Suprapubic skin (tissue), 4 donors: ENCODE results near the gene CCR5. TPM values are rescaled to one million over a fixed set of nuclear protein-coding genes. Genes with fewer than 3 reads are reported as not detected.

ENCODE experiments used
- DNase-seq, 2 donors: peaks; one replicate each; pipeline ENCODE4 v3.0.0-alpha.2; 2019; ENCODE audit warnings: low spot score in 2 of 2
- H3K27ac ChIP-seq: fragments of 200-600 bp; sonication (generic); one replicate; pipeline ENCODE4 v1.5.1; 2019
- H3K27me3 ChIP-seq: fragments of 200-600 bp; sonication (generic); one replicate; pipeline ENCODE4 v1.5.1; 2019
- H3K36me3 ChIP-seq: fragments of 200-600 bp; sonication (generic); one replicate; pipeline ENCODE4 v1.5.1; 2019
- H3K4me1 ChIP-seq: fragments of 200-600 bp; sonication (generic); one replicate; pipeline ENCODE4 v1.5.1; 2019
- H3K4me3 ChIP-seq: fragments of 200-600 bp; sonication (generic); one replicate; pipeline ENCODE4 v1.5.1; 2019; ENCODE audit warnings: mild to moderate bottlenecking
- H3K9me3 ChIP-seq: fragments of 200-600 bp; sonication (generic); one replicate; pipeline ENCODE4 v1.5.1; 2019
- EP300 ChIP-seq: sonication (generic); formaldehyde crosslinking; IDR thresholded peaks from one replicate; pipeline ENCODE4 v1.6.1; 2017; ENCODE audit warnings: antibody characterized with exemption
- POLR2A ChIP-seq, 2 donors: fragments of 450-650 bp; IDR thresholded peaks; one replicate each; pipeline ENCODE4 v1.6.1; 2017; ENCODE audit warnings: antibody characterized with exemption in 2 of 2, mild to moderate bottlenecking in 2 of 2, moderate library complexity in 2 of 2
- POLR2AphosphoS5 ChIP-seq, 3 donors: sonication (generic); formaldehyde crosslinking; IDR thresholded peaks; one replicate each; pipeline ENCODE4 v1.6.1; 2017; ENCODE audit warnings: antibody characterized with exemption in 3 of 3
- WGBS: methylation state at CpG from one replicate; pipeline ENCODE4 v1.1.5; 2018; 5-methylcytosine and 5-hydroxymethylcytosine counted together
- total RNA-seq, 4 donors: library from RNA; depleted of rRNA; stranded (reverse); fragments of >200 nt; gene quantifications; one replicate each; pipeline ENCODE4 v1.1.0, GENCODE V29; 2016
- TF ChIP-seq, protein P1 (sequence below), 2 donors: fragments of 200-600 bp in 1 of 2; fragments of 450-650 bp in 1 of 2; sonication (generic) in 1 of 2; IDR thresholded peaks; one replicate each; pipeline ENCODE4 v1.5.1; 2016 to 2019; ENCODE audit warnings: antibody characterized with exemption in 2 of 2, mild to moderate bottlenecking in 1 of 2, moderate library complexity in 1 of 2

CCR5 gene
- total RNA-seq, 4 donors from 2014 or later = 0.34 to 1.3 TPM; not detected in 2

GRCh38 chr3:46359733-46360493, 10.8 kb upstream of the CCR5 start:
- Histone ChIP-seq H3K36me3 (no peaks in the 10 kb centered on the region), H3K4me3 (no peak overlapping the region), H3K4me1 (peaks cover 25% of the 10 kb centered on the region), H3K9me3 (no peaks in the 10 kb centered on the region), H3K27me3 (no peaks in the 10 kb centered on the region), H3K27ac (no peak overlapping the region)
- 31% methylated on average over 11 of the region's 11 CpGs for WGBS
- DNase-seq = no peak
- TF ChIP-seq POLR2A (IDR thresholded peaks at IDR 0.05) (no peak), EP300 (no peak), POLR2AphosphoS5 (IDR thresholded peaks at IDR 0.05) (no peak)
- TF ChIP-seq, protein P1, sequence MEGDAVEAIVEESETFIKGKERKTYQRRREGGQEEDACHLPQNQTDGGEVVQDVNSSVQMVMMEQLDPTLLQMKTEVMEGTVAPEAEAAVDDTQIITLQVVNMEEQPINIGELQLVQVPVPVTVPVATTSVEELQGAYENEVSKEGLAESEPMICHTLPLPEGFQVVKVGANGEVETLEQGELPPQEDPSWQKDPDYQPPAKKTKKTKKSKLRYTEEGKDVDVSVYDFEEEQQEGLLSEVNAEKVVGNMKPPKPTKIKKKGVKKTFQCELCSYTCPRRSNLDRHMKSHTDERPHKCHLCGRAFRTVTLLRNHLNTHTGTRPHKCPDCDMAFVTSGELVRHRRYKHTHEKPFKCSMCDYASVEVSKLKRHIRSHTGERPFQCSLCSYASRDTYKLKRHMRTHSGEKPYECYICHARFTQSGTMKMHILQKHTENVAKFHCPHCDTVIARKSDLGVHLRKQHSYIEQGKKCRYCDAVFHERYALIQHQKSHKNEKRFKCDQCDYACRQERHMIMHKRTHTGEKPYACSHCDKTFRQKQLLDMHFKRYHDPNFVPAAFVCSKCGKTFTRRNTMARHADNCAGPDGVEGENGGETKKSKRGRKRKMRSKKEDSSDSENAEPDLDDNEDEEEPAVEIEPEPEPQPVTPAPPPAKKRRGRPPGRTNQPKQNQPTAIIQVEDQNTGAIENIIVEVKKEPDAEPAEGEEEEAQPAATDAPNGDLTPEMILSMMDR (IDR thresholded peaks at IDR 0.05) = no peak

DNA sequence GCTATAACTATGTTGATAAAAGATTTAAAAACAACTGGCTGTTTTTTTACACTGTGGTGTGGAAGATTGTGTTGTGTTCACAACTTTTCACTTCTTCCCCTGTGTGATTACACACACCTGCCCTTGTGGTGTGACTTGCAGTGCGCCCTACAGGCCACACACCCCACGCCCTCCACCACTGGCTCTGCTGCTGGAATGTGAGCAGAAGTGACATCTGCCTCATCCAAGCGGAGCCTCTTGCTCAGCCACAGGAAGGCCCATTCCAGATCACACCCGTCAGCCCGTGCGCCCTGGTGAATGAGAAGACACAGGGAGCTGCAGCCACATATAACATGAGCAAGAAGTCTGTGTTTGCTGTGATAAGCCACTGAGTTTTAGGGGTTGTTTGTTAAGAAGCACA, 9.8 kb upstream of the CCR5 start:
- H3K36me3 ChIP-seq = no peaks in the 10 kb centered on the region
- DNase-seq = no peak
- no peak for TF ChIP-seq EP300
- no peak for TF ChIP-seq POLR2AphosphoS5 (IDR thresholded peaks at IDR 0.05)
- TF ChIP-seq, protein P1 (IDR thresholded peaks at IDR 0.05) = no peak
- no peak for TF ChIP-seq POLR2A (IDR thresholded peaks at IDR 0.05)
- H3K27me3 ChIP-seq = no peaks in the 10 kb centered on the region
- H3K9me3 ChIP-seq = no peaks in the 10 kb centered on the region
- peaks cover 25% of the 10 kb centered on the region for H3K4me1 ChIP-seq
- 53% methylated on average over 6 of the region's 6 CpGs for WGBS
- H3K27ac ChIP-seq = no peak overlapping the region
- no peak overlapping the region for H3K4me3 ChIP-seq

GRCh38 chr3:46361408-46362283, 9.1 kb upstream of the CCR5 start:
- Histone ChIP-seq H3K4me3 (no peak overlapping the region), H3K4me1 (peaks cover 25% of the 10 kb centered on the region), H3K27me3 (no peaks in the 10 kb centered on the region), H3K9me3 (no peaks in the 10 kb centered on the region), H3K27ac (no peak overlapping the region), H3K36me3 (no peaks in the 10 kb centered on the region)
- TF ChIP-seq POLR2AphosphoS5 (IDR thresholded peaks at IDR 0.05) (peak in 1 of 3 donors; percentile 34), POLR2A (IDR thresholded peaks at IDR 0.05) (no peak)
- WGBS = 53% methylated on average over 8 of the region's 8 CpGs
- DNase-seq = no peak

- Histone ChIP-seq H3K27ac (no peak overlapping the region), H3K9me3 (no peaks in the 10 kb centered on the region), H3K27me3 (no peaks in the 10 kb centered on the region), H3K4me1 (peaks cover 17% of the 10 kb centered on the region), H3K36me3 (no peaks in the 10 kb centered on the region), H3K4me3 (no peak overlapping the region)
- no peak for DNase-seq
- TF ChIP-seq EP300 = no peak
- no peak for TF ChIP-seq POLR2AphosphoS5 (IDR thresholded peaks at IDR 0.05)
- TF ChIP-seq POLR2A (IDR thresholded peaks at IDR 0.05) = no peak
- TF ChIP-seq, protein P1 (IDR thresholded peaks at IDR 0.05) = no peak
- WGBS = 87% methylated on average over 4 of the region's 4 CpGs
Measured at GRCh38 chr3:46365041-46365440, 5.7 kb upstream of the CCR5 start.

GRCh38 chr3:46365737-46366524, 4.8 kb upstream of the CCR5 start:
- Histone ChIP-seq H3K27me3 (no peaks in the 10 kb centered on the region), H3K27ac (no peak overlapping the region), H3K9me3 (no peaks in the 10 kb centered on the region), H3K4me1 (peaks cover 8% of the 10 kb centered on the region), H3K4me3 (no peak overlapping the region), H3K36me3 (no peaks in the 10 kb centered on the region)
- DNase-seq = no peak
- TF ChIP-seq POLR2AphosphoS5 (IDR thresholded peaks at IDR 0.05) (no peak), POLR2A (IDR thresholded peaks at IDR 0.05) (no peak), EP300 (no peak)
- TF ChIP-seq, protein P1 (IDR thresholded peaks at IDR 0.05) = no peak
- 79% methylated on average over 5 of the region's 5 CpGs for WGBS
